Liver (tissue), 3 donors: ENCODE measurements around the gene IKBIP.

Source experiments
- CTCF ChIP-seq: fragments of 150-350 bp; IDR thresholded peaks from 2 replicates; pipeline ENCODE4 v1.5.1; 2017; ENCODE audit warnings: improper control_type of control experiment, low read depth, low read length; ENCODE audit not compliant: missing input control
- EGR1 ChIP-seq, 2 donors: IDR thresholded peaks; 2 replicates each; pipeline ENCODE4 v1.6.1; 2016 to 2018; ENCODE audit warnings: antibody characterized with exemption in 2 of 2, low read depth in 2 of 2
- FOXA2 ChIP-seq: IDR thresholded peaks from 2 replicates; pipeline ENCODE4 v1.6.1; 2016; ENCODE audit warnings: antibody characterized with exemption
- GABPA ChIP-seq, 2 donors: IDR thresholded peaks in 1 of 2; conservative IDR thresholded peaks in 1 of 2; 2 replicates each; pipeline ENCODE4 v1.6.1; 2016; ENCODE audit warnings: antibody characterized with exemption in 2 of 2, mild to moderate bottlenecking in 1 of 2, moderate library complexity in 1 of 2
- HNF4G ChIP-seq: IDR thresholded peaks from 2 replicates; pipeline ENCODE4 v1.6.1; 2016; ENCODE audit warnings: antibody characterized with exemption
- JUND ChIP-seq, 2 donors: IDR thresholded peaks; 2 replicates each; pipeline ENCODE4 v1.6.1; 2016; ENCODE audit warnings: antibody characterized with exemption in 2 of 2
- MAX ChIP-seq: IDR thresholded peaks from 2 replicates; pipeline ENCODE4 v1.6.1; 2016; ENCODE audit warnings: antibody characterized with exemption
- RAD21 ChIP-seq, 2 donors: IDR thresholded peaks; 2 replicates each; pipeline ENCODE4 v1.6.1; 2016; ENCODE audit warnings: antibody characterized with exemption in 2 of 2, mild to moderate bottlenecking in 2 of 2
- REST ChIP-seq: IDR thresholded peaks from 2 replicates; pipeline ENCODE4 v1.6.1; 2016; ENCODE audit warnings: antibody characterized with exemption, mild to moderate bottlenecking
- SP1 ChIP-seq: IDR thresholded peaks from 2 replicates; pipeline ENCODE4 v1.6.1; 2018; ENCODE audit warnings: antibody characterized with exemption, mild to moderate bottlenecking
- TAF1 ChIP-seq: conservative IDR thresholded peaks from 2 replicates; pipeline ENCODE4 v1.6.1; 2016; ENCODE audit warnings: antibody characterized with exemption, mild to moderate bottlenecking
- YY1 ChIP-seq: IDR thresholded peaks from 2 replicates; pipeline ENCODE4 v1.6.1; 2016; ENCODE audit warnings: antibody characterized with exemption, mild to moderate bottlenecking
- ZBTB33 ChIP-seq: IDR thresholded peaks from 2 replicates; pipeline ENCODE4 v1.6.1; 2016; ENCODE audit warnings: antibody characterized with exemption
- donor health status: healthy.
- donor health status: healthy.

GRCh38 chr12:98579347-98579746 lies 65.2 kb downstream of the IKBIP start:
- no peak for TF ChIP-seq CTCF
- no peak for TF ChIP-seq EGR1 (IDR thresholded peaks at IDR 0.05; ENCODE audit: low read depth in 2 of 2)
- TF ChIP-seq SP1, result no peak
- TF ChIP-seq YY1, result no peak
- TF ChIP-seq RAD21 (IDR thresholded peaks at IDR 0.05), result no peak
- TF ChIP-seq HNF4G, result no peak
- TF ChIP-seq ZBTB33, result no peak
- TF ChIP-seq JUND (IDR thresholded peaks at IDR 0.05), result no peak
- TF ChIP-seq GABPA (IDR thresholded peaks at IDR 0.05 in 1 of 2, conservative IDR thresholded peaks at IDR 0.05 in 1 of 2), result no peak
- TF ChIP-seq REST, result no peak
- TF ChIP-seq TAF1, result no peak
- TF ChIP-seq FOXA2, result no peak
- TF ChIP-seq MAX, result no peak
